WI38 (cell line): Measurements from ENCODE around the gene DPP10.

Experiments used
- H3K4me3 ChIP-seq: 2 replicates; pipeline ENCODE4 v1.5.1; 2011; ENCODE audit warnings: low read depth, mild to moderate bottlenecking, control low read depth, low read length
- CTCF ChIP-seq: IDR thresholded peaks from 2 replicates; pipeline ENCODE4 v1.5.1; 2012; ENCODE audit warnings: low read depth, mild to moderate bottlenecking, control low read depth, low read length

DPP10 gene

GRCh38 chr2:115609978-115610377, 1167.5 kb downstream of the DPP10 start:
- no peak overlapping the region for H3K4me3 ChIP-seq
- TF ChIP-seq CTCF: no peak

GRCh38 chr2:115610888-115611287, 1168.4 kb downstream of the DPP10 start:
- H3K4me3 ChIP-seq: no peak overlapping the region
- TF ChIP-seq CTCF: no peak

- TF ChIP-seq CTCF: no peak
- no peak overlapping the region for H3K4me3 ChIP-seq
Measured at GRCh38 chr2:115624332-115624731, 1181.9 kb downstream of the DPP10 start.

- TF ChIP-seq CTCF: no peak
- no peak overlapping the region for H3K4me3 ChIP-seq
Measured at GRCh38 chr2:115634578-115634977, 1192.1 kb downstream of the DPP10 start.

GRCh38 chr2:115635430-115635829, 1193.0 kb downstream of the DPP10 start:
- no peak overlapping the region for H3K4me3 ChIP-seq
- TF ChIP-seq CTCF: no peak

- H3K4me3 ChIP-seq: no peak overlapping the region
- no peak for TF ChIP-seq CTCF
Measured at GRCh38 chr2:115649731-115650130, 1207.3 kb downstream of the DPP10 start.

- no peak overlapping the region for H3K4me3 ChIP-seq
- TF ChIP-seq CTCF: no peak
Measured at GRCh38 chr2:115650827-115651226, 1208.4 kb downstream of the DPP10 start.
